ENCODE measurements around the gene HTRA3. TPM values are rescaled to one million over a fixed set of nuclear protein-coding genes. Genes with fewer than 3 reads are reported as not detected.

The HTRA3 gene
- total and polyA plus RNA-seq, 4 donors, result 0.36 to 1.2 (median 1.1) TPM

- no peak for TF ChIP-seq EGR1 (IDR thresholded peaks at IDR 0.05; ENCODE audit: low read depth in 2 of 2)
- no peak for TF ChIP-seq SP1 (IDR thresholded peaks at IDR 0.05)
- TF ChIP-seq, protein P1, sequence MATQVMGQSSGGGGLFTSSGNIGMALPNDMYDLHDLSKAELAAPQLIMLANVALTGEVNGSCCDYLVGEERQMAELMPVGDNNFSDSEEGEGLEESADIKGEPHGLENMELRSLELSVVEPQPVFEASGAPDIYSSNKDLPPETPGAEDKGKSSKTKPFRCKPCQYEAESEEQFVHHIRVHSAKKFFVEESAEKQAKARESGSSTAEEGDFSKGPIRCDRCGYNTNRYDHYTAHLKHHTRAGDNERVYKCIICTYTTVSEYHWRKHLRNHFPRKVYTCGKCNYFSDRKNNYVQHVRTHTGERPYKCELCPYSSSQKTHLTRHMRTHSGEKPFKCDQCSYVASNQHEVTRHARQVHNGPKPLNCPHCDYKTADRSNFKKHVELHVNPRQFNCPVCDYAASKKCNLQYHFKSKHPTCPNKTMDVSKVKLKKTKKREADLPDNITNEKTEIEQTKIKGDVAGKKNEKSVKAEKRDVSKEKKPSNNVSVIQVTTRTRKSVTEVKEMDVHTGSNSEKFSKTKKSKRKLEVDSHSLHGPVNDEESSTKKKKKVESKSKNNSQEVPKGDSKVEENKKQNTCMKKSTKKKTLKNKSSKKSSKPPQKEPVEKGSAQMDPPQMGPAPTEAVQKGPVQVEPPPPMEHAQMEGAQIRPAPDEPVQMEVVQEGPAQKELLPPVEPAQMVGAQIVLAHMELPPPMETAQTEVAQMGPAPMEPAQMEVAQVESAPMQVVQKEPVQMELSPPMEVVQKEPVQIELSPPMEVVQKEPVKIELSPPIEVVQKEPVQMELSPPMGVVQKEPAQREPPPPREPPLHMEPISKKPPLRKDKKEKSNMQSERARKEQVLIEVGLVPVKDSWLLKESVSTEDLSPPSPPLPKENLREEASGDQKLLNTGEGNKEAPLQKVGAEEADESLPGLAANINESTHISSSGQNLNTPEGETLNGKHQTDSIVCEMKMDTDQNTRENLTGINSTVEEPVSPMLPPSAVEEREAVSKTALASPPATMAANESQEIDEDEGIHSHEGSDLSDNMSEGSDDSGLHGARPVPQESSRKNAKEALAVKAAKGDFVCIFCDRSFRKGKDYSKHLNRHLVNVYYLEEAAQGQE (IDR thresholded peaks at IDR 0.05), result no peak
- TF ChIP-seq HNF4A (conservative IDR thresholded peaks at IDR 0.05), result no peak
- no peak for TF ChIP-seq GABPA (IDR thresholded peaks at IDR 0.05 in 1 of 2, conservative IDR thresholded peaks at IDR 0.05 in 1 of 2)
- no peak for TF ChIP-seq ZBTB33 (IDR thresholded peaks at IDR 0.05)
- TF ChIP-seq HNF4G (IDR thresholded peaks at IDR 0.05), result no peak
- no peak for TF ChIP-seq RAD21 (IDR thresholded peaks at IDR 0.05)
- no peak for TF ChIP-seq TAF1 (conservative IDR thresholded peaks at IDR 0.05)
- TF ChIP-seq ATF3 (IDR thresholded peaks at IDR 0.05), result no peak
- TF ChIP-seq, protein P2, sequence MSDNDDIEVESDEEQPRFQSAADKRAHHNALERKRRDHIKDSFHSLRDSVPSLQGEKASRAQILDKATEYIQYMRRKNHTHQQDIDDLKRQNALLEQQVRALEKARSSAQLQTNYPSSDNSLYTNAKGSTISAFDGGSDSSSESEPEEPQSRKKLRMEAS (IDR thresholded peaks at IDR 0.05), result no peak
- TF ChIP-seq JUND (IDR thresholded peaks at IDR 0.05), result no peak
- no peak for TF ChIP-seq FOXA2 (IDR thresholded peaks at IDR 0.05)
- Histone ChIP-seq H3K27me3 (ENCODE audit: control insufficient read depth in 4 of 4, insufficient read depth in 4 of 4, low read length in 3 of 4) (no peaks in the 10 kb centered on the region), H3K4me1 (ENCODE audit: control insufficient read depth in 4 of 4, insufficient read depth in 4 of 4, low read length in 3 of 4) (no peaks in the 10 kb centered on the region), H3K4me3 (ENCODE audit: low read depth in 1 of 3, low read length in 3 of 3) (no peak overlapping the region), H3K9ac (ENCODE audit: low read depth in 1 of 2, low read length in 2 of 2) (no peak overlapping the region), H3K9me3 (ENCODE audit: control insufficient read depth in 4 of 4, low read length in 3 of 4) (no peaks in the 10 kb centered on the region), H3K36me3 (ENCODE audit: control insufficient read depth in 4 of 4, insufficient read depth in 3 of 4, low read depth in 1 of 4, low read length in 3 of 4) (no peaks in the 10 kb centered on the region), H3K27ac (ENCODE audit: low read depth in 1 of 2, low read length in 2 of 2) (no peak overlapping the region)
- no peak for DNase-seq (ENCODE audit: low spot score)
- 81% methylated on average over 11 of the region's 11 CpGs for WGBS
Measured at GRCh38 chr4:8284391-8284790, 14.8 kb downstream of the HTRA3 start.

- WGBS, result 79% methylated on average over 16 of the region's 16 CpGs
- TF ChIP-seq YY1 (IDR thresholded peaks at IDR 0.05) (no peak), FOXA2 (IDR thresholded peaks at IDR 0.05) (no peak), SP1 (IDR thresholded peaks at IDR 0.05) (no peak), ATF3 (IDR thresholded peaks at IDR 0.05) (no peak), NR2F2 (IDR thresholded peaks at IDR 0.05) (no peak), EGR1 (IDR thresholded peaks at IDR 0.05; ENCODE audit: low read depth in 2 of 2) (no peak), ZBTB33 (IDR thresholded peaks at IDR 0.05) (no peak), RAD21 (IDR thresholded peaks at IDR 0.05) (no peak), GABPA (IDR thresholded peaks at IDR 0.05 in 1 of 2, conservative IDR thresholded peaks at IDR 0.05 in 1 of 2) (no peak), HNF4A (conservative IDR thresholded peaks at IDR 0.05) (no peak), FOXA1 (IDR thresholded peaks at IDR 0.05) (no peak), HNF4G (IDR thresholded peaks at IDR 0.05) (no peak), RXRA (IDR thresholded peaks at IDR 0.05) (no peak), JUND (IDR thresholded peaks at IDR 0.05) (no peak), TAF1 (conservative IDR thresholded peaks at IDR 0.05) (no peak)
- TF ChIP-seq, protein P2 (IDR thresholded peaks at IDR 0.05), result no peak
- TF ChIP-seq, protein P1 (IDR thresholded peaks at IDR 0.05), result no peak
Measured at GRCh38 chr4:8285143-8285975, 15.8 kb downstream of the HTRA3 start.

More at GRCh38 chr4:8285143-8285975, 15.8 kb downstream of the HTRA3 start:
- no peak for DNase-seq (ENCODE audit: low spot score)
- Histone ChIP-seq H3K4me1 (ENCODE audit: control insufficient read depth in 4 of 4, insufficient read depth in 4 of 4, low read length in 3 of 4) (no peaks in the 10 kb centered on the region), H3K4me3 (ENCODE audit: low read depth in 1 of 3, low read length in 3 of 3) (no peak overlapping the region), H3K27ac (ENCODE audit: low read depth in 1 of 2, low read length in 2 of 2) (no peak overlapping the region), H3K36me3 (ENCODE audit: control insufficient read depth in 4 of 4, insufficient read depth in 3 of 4, low read depth in 1 of 4, low read length in 3 of 4) (no peaks in the 10 kb centered on the region), H3K9me3 (ENCODE audit: control insufficient read depth in 4 of 4, low read length in 3 of 4) (no peaks in the 10 kb centered on the region), H3K27me3 (ENCODE audit: control insufficient read depth in 4 of 4, insufficient read depth in 4 of 4, low read length in 3 of 4) (no peaks in the 10 kb centered on the region), H3K9ac (ENCODE audit: low read depth in 1 of 2, low read length in 2 of 2) (no peak overlapping the region)

Measured in liver (tissue), 9 donors.